HG03280 (cell line): ENCODE measurements around the gene PSTPIP1.

ENCODE experiments used
- ATAC-seq: cut with Tn5 transposase; IDR thresholded peaks from one replicate; pipeline ENCODE4 v1.9.1; 2021; ENCODE audit warnings: mild to moderate bottlenecking, moderate library complexity; ENCODE audit not compliant: unreplicated experiment

PSTPIP1 gene

DNA sequence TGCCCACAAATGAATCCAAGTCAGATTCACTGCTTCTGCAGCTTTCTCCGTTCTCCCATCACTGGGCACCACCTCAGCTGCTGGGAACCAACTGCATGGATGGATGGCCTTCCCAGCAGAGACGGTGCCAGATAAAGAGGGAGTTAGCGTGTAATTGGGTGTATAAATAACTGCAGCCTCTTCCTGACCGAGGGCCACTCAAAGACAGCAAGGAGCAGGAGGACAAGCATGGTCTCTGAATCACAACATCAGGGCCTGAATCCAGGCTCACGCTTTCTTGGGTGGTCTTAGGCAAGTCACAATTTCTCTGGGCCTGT lies 44.2 kb downstream of the PSTPIP1 start:
- no peak for ATAC-seq

DNA sequence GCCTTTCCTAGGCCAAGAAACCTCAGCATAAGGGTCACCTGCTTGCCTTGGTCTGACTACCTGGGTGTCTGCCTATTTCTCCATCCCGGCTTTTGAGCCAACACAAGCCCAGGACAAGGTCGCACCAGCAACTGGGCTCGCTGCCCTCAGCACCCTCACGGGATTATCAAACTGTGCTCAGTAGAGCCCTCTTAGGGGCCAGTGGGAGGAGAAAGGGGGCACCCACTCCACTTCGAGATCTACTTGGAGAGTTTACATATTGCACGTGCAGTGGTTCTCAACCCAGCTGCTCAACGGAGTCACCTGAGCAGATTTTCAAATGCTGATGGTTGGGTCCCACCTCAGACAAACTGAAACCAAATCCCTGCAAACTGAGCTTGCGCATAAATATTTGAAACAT lies 44.9 kb downstream of the PSTPIP1 start:
- no peak for ATAC-seq

DNA sequence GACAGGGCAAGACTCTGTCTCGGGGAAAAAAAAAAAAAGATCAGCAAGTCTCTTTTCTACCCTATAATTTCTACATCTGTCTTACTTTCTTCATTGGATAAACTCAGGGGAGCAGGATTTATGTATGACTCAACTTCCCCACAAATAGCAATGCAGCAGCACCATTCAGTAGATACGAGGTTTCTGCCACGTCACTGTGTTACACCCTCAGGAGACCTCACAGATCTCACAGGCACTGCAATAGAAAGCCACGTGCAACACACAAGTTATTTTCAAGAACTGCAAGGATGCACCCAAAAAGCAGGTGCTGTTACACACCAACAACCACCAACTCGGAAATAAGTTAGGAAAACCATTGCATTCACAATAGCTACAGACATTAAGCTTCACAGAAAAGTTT lies 45.7 kb downstream of the PSTPIP1 start:
- ATAC-seq = no peak

DNA sequence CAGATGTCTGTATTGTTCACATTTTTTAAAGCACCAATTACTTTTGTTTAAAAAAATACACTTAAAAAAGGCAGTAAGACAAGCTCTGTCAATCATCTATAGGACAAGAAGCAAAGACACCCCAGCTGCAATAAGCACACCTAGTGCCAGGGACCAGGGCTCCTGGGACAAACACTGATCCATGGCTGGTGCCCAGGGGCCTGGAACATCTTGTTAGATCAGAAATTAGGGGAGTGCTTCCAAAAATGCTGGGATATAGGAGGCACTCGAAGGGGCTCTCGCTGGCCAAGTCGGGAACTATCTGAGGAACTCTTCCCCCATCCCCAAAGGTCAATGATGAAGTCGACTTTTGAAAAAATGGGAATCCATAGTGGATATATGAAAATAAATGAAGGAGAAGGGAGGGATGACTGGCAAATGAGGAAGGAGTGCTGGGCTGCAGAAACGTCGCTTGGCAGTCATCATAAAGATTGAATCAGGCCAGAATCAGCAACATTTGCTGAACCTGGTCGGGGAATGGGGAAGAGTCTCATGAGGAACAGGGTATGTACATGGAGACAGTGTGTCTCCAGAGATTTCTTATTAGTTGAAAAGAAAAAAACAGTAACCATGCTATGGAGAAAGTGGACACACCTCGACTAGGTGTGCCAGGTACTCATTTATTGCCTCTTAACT lies 47.5 kb downstream of the PSTPIP1 start:
- no peak for ATAC-seq

DNA sequence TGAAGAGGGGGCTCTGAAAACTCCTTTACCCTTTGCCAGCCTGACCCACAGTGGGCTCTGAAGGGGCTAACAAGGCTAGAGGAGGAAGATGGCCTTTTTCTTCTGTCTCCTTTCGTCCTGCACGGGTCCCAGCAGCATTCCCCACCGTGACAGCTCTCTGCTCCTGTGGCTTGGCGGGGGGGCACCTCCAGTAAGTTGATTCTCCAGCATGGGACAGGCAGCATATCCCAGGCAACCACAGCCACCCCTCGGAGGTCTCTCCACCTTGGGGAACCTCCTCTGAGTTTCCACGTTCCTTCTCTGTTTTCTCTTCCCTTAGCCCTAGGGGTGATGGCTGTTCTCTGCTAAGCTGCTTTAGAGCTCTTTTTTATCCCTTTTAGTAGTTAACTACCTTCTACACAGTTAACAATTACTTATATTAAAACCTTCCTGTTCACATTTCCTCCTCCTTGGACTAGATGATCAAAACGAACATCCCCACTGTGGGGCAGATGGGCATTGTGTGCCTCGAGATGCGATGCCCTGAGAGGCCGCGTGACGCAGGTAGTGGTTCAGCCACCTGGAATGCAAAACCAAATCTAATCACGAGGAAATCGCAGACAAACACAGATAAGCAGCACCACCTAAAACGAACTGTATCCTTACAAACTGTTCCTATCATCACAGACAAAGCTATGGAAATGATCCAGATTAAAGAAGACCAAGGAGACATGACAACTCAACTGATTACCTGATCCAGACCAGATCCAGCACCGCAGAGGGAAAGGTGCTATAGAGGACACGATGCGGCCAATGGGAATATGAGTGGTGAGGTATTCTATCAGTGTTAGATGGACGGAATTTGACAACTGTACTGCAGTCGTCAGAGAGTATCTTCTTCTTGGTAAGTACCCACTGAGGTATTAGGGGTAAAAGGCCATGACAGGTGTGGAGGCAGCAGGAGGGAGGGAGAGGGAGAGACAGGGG lies 48.3 kb downstream of the PSTPIP1 start:
- ATAC-seq = no peak

DNA sequence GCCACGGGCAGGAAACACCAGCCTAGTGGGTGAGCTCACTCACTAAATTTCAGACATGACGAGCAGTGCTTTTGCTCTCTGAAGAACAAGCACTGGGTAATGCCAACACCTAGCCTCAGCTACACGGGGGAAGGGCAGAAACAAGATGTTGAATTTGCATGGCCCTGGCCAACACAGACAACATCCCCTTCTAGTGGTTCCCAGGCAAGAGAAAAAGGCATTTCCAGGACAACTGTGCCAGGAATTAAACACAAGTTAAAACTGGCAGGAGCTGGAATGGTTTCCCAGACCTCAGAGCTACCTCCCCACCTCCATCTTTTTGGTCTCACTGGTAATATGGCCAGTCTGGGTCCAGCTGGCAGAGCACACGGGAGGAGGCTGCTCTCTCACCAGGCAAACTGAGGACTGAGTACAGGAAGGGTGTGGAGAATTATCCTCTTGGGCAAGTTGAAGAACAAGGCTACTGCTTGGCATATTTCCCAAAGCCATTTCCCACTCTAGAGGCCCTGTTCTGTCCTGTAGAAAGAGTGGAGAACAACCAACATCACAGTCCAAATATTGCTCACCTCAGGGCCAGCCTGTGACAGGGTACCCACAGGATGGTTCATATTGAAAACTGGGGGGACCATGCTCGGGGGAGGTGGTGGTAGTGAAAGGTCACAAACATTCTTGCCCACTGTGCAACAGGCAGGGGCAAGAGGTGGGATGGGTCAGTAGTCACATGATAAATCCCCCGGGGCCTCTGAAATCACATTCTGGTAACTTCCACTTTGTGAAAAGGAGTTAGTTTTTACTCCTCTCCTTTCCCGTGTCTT lies 49.5 kb downstream of the PSTPIP1 start:
- no peak for ATAC-seq

DNA sequence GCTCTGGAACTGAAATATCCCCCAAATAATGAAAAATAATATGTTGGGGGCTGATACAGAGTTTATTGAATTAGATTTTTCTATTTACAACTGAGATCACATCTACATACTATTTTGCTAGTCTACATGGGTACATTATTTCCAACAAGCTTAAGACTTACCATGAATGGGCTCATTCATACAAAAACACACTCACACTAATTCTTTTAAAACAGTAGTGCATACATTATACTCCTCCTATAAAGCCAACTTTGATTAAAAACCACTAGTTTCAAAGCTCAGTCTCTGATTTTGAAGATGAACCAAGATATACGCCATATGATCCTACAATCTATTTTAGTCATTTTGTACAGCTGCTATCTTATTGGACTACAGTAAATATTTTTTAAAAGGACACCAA lies 51.1 kb downstream of the PSTPIP1 start:
- ATAC-seq = no peak

DNA sequence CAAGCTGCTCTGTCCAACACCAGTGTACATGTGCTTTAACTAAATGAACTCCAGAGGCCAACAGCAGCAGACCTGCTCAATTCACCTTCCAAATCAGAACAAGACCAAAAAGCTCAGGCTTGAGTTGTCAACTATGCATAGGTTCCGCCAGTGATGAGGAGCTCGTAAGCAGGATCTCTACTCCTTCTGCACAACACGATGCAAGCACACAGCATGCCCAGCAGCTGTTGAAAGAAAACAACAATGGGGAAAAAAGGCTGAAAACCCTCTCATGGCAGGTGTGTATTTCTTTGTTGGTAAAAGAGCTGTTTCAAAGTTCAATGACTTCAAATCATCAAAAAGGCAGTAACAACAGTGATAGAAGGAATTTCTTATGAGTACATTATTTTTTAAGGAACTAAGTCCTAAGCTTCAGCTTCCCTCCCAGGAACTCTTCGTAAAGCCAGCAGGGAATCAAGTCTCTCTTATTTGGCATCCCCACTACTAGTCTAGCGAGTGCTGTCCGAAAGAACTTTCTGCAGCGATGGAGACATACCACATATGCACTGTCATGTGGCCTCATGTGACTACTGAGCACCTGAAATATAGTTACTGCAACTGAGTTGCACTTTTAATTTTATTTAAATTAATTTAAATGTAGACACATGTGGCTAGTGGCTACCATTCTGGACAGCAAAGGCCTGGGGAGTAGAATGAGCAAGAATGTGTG lies 51.9 kb downstream of the PSTPIP1 start:
- no peak for ATAC-seq

DNA sequence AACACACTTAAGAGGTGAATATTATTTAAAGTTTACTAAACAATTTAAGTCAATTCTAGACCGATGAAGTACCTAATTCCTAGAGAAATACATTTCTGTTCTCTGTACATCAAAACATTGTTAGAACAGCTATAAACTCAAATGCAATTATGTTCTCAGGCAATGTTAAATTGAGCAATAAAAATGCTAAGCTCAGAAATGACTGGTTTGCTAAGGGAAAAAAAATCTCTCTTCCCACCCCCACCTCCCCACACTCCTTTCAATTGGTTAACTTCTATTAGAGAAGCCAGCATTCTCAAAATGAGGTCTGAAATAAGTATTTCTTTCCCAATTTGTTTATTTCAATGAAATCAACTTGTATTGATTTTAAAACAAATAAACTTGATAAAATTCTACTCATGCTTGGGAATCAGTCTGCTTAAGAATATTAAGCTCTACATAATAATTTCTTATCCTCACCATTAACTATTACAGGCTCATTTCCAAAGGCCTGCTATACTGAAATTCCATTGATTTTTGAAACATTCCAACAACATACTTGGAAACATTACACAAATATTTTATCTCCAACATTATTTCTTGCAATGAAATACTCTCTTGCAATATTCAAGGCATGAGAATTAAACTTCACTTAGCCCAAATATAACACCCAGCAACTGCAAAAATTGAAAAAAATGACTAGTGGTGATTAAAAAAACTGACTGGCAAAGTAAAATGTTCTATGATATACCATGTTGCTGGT lies 53.4 kb downstream of the PSTPIP1 start:
- no peak for ATAC-seq

DNA sequence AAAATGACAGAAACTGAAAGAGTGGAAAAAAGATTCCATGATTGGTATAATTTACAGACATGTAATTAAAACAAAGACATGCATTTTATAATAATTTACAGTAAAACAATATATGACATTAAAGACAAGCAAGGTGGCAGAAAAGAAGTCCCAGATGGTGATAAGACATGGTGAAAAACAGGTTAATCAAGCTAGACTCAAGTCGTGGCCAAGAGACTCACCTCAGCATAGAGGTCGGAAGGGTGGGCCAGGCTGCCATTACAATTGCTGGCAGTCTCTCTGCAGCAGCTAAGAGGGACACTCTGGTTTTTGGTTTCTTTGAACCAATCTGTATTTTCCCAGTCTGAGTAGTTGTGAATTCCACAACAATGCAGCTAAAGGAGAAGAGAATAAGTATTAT lies 57.6 kb downstream of the PSTPIP1 start:
- no peak for ATAC-seq

DNA sequence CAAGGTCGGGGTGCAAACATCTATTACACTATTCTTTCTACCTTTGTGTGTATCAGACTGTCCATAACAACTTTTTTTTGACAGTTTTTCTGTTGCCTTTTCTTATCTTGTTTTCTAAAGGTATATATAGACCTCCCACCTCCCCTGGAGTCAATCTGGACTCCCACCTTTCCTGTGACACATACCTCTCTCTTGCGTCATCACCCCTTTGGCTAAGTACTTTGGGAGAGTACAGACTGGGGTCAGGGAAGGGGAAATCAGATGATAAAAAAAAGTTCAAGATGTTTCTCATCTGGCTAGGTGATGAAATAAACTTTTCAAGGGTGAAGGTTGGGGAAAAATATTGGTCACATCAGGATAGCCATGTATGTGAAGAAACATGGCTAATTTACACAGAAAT lies 58.8 kb downstream of the PSTPIP1 start:
- ATAC-seq = no peak

DNA sequence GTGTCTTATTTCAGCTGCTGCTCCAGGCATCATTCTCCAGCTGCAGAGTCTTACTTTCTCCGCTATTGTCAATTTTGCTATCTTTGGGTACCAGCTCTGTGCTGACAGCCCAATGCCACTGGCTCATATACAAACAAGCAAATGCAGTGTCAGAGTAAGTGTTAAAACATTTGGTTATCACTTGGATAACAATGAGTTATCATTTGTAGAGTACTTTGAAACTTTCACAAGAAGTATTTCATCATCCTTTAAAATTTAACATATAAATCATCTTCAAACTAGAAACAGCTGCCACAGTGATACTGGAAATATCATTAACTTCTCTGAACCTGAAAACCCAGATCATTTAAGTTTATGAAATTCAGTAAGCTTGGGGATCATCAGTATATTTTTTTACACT lies 62.1 kb downstream of the PSTPIP1 start:
- no peak for ATAC-seq

DNA sequence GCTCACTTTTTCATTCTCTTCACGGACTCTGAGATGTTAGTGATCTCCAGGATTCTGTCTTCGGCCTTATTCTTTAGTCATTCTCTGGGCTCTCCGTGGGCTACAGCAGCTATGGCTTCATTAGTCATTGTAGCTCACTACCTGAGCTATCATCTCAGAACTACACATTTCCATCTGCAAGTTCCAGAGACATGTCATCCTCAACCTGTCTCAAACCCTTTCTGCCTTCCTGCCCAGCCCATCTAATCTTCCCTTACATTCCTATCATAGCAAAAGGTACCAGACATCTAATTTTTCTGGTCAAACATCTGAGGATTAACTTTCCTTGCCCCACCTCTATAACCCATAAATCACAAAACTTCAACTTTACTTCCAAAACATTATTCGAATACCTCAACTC lies 62.8 kb downstream of the PSTPIP1 start:
- no peak for ATAC-seq

DNA sequence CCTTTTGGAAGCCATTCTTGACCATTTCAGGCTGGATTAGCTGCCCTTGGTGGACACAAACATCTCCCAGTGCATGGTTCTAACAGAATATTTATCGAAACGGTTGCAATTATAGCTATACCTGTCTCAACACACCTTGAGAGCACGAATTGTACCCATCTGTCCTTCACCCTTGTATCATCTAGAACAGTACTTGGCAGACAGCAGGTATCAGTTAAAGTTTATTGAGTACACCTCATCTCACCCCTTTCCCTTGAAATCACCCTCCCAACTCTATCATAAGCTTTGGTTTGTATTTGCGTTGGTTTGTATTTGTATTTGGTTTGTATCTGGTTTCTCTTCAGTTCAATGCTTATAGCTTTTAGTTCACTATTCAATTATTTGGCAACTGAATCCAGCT lies 63.5 kb downstream of the PSTPIP1 start:
- ATAC-seq = no peak

DNA sequence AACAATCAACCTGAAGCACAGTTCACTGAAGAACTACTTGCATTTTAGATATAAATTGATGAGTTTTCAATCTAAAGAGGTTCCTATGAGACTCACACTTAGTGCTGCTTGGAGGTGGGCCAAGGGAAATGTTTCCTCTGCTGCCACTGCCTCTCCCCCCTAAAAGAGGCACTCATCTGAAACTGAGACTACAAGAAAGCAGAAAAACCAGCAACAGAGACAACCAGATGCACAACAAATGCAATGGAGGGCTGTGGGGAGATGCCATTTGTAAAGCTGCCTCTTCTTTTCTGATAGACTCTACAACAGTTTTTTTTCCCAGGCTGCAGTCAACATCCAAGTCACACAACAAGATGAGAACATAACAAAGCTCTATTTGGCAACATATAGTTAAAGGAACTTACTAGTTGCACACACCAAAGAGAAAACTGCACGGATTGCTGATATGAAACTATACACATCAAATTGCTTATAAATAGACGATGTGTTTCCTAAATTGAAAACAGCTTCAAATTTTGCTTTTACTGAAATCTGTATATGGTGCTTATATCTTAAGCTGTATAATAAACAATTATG lies 64.9 kb downstream of the PSTPIP1 start:
- ATAC-seq = no peak

DNA sequence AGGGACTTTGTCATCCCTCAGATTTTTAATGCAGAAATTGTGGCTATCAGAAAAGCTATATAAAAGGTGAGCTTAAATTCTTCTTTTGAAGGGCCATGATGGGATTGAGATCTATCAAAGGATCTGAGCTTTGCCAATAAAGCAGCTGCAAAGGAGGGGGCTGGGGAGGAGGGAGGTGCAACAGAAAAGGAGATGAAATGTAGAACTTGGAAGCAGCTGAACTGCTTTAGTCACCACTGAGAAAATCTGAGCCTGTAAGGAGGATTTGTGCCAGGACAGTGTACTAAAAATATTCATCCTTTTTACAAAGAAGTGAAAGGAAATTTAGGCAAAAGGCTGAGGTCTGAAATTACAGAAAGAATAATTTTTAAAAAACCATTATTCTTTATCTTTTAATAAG lies 65.6 kb downstream of the PSTPIP1 start:
- ATAC-seq = no peak

DNA sequence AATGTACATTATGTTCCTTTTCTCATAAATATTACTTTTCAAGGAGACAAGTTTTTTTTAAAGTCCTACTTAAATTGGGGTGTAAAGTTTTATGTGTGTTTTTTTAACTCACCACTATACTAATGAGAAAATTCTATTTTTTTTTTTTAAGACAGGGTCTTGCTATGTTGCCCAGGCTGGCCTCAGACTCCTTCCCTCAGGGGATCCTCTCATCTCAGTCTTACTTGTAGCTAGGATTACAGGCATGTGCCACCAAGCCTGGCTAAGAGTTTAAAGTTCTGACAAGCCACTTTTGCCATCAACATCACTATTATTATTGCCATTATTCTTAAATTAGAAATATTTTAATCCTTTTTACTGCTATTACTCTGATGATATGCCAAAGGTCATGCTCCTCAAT lies 68.3 kb downstream of the PSTPIP1 start:
- ATAC-seq = no peak

DNA sequence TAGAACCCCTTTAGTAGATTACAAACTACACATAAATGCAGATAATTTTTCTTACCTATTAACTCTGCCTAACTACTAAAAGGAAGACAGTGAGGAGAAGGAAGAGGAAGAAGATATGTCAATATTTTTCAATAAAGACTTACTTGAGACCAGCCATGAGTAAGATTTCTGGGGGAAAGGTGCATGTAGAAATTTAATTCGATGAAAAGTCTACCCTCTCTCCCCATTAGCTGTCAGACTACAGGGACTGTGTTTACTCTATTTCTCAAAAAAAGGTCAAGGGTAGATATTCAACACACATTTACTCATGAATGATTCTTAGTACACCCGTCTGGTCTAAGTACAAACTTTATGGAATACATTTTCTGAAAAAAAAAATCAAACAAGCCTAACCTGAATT lies 69.1 kb downstream of the PSTPIP1 start:
- no peak for ATAC-seq

DNA sequence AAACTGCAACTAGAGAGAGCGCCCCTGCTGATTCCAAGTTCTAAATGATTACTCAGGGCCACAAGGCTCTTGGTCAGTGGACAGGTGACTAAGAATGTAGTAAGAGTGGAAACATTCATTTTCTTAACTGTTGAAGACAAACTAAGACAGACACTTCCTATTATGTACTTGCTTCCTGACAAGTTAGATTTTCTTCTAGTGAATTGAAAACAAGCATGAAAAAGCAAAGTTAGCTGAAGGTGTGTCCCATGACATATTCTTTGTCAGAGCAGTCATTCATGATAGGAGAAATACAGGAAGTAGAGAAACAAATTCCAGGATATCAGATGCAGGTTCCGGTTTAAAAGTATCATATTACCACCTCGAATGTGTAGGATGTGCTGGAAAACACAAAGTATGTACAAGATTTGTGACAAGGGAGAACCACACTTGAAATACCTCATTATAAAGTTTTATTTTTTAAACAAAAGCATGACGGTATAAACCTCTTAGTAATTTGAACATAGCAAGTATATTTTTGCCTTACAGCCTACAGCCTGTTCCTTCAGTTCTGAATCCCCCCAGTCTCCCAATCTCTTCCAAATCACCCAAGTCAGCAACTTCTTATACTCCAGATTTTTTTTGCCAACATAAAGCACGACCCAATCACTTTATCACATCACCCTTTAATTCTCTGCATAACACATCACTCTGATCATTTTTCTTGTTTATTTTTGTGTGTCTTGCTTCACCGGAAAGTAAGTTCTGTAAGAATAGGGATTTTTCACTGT lies 69.8 kb downstream of the PSTPIP1 start:
- ATAC-seq = no peak
